ENCODE data around the gene OTUB1.

GRCh38 chr11:64026575-64027205 lies 40.5 kb downstream of the OTUB1 start:
- TF ChIP-seq CTCF (IDR thresholded peaks at IDR 0.05) = no peak
- no peak for TF ChIP-seq EZH2 (IDR thresholded peaks at IDR 0.05; ENCODE audit: borderline replicate concordance, insufficient read depth, low read depth, low read length, poor library complexity, severe bottlenecking)
